Measurements from ENCODE around the gene FAF2.
"Not testable (repeated sequence)": the region's sequence is repeated elsewhere in the genome, so short reads cannot be mapped to it uniquely, and the experiment has no call there.

Gene FAF2

DNA sequence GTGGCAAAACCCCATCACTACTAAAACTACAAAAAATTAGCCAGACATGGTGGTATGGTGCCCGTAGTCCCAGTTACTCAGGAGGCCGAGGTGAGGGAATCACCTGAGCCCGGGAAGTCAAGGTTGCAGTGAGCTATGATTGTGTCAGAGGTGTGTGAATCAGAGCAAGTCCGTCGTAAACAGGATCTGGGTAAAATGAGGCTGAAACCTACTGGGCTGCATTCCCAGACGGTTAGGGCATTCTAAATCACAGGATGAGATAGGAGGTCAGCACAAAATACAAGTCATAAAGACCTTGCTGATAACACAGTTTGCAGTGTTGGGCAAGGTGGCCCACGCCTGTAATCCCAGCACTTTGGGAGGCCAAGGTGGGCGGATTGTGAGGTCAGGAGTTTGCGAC is 29.9 kb upstream of the FAF2 start:
- no peak for DNase-seq (ENCODE audit: low read depth)

DNA sequence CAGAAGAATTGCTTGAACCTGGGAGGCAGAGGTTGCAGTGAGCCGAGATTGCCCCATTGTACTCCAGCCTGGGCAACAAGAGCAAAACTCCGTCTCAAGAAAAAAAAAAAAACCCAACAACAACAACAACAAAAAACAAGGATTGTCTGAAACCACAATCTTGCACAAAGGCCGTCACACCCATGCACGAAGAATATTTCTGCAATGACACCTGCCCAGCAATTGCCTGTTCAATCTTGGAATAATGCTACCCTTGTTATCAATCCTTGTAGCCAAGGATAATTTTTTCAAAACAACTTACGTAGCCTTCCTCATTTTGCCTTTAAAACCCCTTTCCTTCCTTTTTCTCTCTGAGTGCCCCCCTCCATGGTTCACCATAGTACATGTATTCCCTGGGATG is 28.1 kb upstream of the FAF2 start:
- no peak for DNase-seq (ENCODE audit: low read depth)

DNA sequence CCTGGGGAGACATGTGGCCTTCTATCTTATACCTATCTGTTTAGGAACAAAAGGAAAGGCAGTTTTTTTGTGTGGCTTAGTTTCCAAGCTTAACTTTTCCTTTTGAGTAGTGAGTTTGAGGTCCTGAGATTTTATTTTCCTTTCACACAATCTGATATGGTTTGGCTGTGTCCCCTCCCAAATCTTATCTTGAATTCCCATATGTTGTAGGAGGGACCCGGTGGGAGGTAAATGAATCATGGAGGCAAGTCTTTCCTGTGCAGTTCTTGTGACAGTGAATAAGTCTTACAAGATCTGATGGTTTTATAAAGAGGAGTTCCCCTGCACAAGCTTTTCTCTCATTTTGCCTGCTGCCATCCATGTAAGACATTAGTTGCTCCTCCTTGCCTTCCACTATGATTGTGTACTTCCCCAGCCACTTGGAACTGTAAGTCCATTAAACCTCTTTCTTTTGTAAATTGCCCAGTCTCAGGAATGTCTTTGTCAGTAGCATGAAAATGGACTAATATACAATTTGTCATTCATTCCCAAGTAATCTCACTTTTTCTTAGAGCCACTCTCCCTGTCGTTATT is 27.1 kb upstream of the FAF2 start:
- no peak for DNase-seq (ENCODE audit: low read depth)

DNA sequence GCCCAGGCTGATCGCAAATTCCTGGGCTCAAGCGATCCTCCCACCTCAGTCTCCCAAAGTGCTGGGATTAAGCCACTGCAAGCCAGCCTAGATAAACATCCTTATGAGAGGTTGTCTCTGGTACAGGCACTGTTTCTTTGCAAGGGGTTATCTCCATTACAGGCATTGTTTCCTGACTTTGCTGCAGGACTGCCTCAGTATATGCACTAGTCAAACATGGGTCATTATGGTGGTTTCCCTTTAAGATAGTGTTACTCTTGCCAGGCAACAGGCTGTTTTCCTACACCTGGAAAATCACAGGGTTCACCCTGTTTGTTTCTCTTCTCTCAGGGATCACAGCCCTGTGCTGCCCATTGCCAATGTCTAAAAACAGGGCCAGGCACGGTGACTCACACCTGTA is 24.0 kb upstream of the FAF2 start:
- DNase-seq (ENCODE audit: low read depth), result no peak

DNA sequence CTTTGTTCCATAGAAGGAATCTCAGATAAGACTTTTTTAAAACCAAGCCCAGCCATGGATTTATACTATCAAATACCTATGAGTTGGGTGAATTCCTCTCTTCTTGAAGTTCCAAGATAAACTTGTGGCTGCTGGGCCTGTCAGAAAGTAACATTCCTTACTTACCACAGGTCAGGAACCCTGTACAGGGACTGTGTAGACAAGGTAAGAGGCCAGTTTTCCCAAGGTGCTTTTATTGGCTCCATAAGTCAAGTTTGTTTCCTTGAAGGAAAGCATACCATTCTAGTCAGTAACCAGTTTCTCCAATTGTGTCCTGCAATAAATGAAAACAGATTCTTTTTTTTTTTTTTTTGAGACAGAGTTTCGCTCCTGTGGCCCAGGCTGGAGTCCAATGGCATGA is 23.0 kb upstream of the FAF2 start:
- no peak for DNase-seq (ENCODE audit: low read depth)

DNA sequence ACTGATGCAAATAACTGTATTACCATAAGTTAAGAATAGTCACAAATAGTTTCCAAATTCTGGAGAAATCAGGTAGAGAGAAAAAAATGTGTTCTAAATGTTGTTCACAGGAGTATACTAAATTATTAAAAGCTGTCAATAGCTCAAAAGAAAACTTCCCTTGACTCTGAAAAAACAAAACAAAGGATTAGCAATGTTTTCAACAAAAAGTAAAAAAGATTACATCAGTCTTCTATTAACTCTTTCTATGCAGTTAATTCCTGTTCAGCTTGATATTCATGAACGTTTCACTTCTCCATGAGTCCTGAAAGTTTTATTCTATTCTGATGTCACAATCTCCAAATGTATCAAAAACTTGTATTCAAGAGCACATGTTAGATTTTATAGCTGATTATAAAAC is 22.4 kb upstream of the FAF2 start:
- no peak for DNase-seq (ENCODE audit: low read depth)

DNA sequence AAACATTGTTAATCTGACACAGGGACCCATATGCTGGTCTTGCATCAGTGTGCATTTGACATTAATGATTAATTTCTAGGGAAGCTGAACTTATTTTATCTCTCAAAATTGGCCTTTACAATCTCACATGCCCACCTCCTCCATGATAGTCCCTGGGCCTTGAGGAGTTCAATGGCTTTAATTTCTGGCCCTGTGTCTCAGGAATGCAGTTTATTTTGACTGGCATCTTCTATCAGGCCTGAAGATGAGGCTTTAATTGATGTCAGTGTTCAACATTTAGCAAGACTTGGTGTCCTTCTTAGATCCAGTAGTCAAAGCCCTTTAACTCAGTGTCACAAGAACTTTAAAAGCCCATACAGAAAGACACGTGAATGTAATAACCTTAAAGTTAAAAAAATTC is 21.3 kb upstream of the FAF2 start:
- DNase-seq (ENCODE audit: low read depth), result no peak

DNA sequence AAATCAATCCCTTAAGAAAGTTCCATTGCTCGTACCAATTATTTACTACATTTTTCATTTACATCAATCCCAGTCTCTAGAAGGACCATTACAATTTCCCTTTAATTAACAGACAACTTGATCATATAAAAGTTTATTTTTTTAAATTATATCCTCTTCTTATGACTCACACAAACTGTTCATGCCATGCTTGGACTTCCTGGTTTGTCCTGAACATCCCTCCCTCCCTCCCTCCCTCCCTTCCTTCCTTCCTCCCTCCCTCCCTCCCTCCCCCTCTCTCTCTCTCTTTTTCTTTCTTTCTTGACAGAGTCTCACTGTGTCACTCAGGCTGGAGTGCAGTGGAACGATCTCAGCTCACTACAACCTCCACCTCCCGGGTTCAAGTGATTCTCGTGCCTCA is 20.2 kb upstream of the FAF2 start:
- no peak for DNase-seq (ENCODE audit: low read depth)

DNA sequence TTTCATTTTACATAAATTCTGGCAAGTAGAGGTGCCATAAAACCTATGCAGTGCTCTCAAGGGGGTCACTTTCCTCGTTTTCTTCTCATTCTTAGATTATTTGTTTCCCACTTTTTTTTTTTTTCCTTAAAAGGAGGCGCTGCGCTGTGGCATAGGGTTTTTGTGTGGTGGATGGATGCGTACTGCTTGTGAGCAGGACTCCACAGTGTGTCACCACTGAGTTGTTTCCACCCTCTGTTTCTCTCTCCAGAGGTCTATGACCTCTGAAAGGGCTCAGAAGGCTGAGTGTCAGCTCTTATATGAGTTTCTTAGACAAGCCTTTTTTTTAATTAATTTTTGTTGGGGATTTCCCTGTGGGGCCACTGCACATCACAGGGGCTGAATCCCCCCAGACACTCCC is 18.2 kb upstream of the FAF2 start:
- DNase-seq (ENCODE audit: low read depth), result no peak

DNA sequence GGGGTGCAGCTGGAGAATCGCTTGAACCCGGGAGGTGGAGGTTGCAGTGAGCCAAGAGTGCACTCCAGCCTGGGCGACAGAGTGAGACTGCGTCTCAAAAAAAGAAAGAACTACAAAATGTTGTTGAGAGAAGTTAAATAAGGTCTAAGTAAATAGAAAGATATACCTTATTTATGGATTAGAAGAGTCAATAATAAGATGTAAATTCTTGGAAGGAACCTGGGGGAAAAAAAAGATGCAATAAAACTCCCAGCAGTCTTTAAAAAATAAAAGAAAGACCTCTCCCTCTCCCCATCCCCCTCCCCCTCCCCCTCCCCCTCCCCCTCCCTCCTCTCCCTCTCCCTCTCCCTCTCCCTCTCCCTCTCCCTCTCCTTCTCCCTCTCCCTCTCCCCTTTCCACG is 15.5 kb upstream of the FAF2 start:
- DNase-seq (ENCODE audit: low read depth), result no peak

DNA sequence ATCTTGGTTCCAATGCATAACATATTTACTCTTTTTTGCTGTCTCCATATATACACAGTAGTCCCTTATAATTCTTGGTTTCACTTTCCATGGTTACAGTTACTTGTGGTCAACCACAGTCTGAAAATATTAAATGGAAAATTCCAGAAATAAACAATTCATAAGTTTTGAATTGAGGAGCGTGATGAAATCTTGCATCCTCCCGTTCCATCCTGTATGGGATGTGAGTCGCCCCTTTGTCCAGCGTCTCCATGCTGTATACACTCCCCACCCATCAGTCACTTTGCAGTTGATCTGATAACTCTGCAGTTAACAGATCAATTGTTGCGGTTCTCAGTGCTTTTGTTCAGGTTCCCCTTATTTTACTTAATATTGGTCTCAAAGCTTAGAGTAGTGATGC is 11.5 kb upstream of the FAF2 start:
- DNase-seq (ENCODE audit: low read depth), result no peak

DNA sequence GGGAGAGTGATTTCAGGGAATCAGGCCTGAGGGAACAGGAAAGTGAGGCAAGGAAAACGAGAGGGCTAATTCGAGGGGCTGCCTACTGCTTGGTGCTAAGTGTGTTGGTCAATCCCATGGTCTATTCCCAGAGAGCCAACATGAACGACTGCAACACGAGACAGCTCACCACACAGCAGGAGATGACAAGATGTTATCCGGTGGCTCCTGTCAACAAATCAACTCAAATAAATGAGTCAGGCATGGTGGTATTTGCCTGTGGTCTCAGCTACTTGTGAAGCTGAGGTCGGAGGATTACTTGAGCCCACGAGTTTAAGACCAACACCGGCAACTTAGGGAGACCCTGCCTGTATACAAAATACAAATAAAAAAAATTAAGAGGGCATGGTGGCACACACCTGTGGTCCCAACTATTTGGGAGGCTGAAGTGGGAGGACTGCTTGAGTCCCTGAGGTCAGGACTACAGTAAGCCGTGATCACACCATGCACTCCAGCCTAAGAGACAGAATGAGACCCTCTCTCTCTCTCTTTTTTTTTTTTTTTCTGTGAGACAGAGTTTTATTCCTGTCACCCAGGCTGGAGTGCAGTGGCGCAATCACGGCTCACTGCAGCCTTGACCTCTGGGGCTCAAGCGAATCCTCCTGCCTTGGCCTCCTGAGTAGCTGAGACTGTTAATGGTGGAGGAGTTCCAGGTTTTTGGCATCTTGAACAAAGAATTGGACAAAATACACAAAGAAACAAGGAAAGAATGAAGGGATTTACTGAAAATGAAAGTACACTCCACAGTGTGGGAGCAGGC is 9.0 kb upstream of the FAF2 start:
- DNase-seq (ENCODE audit: low read depth), result no peak

DNA sequence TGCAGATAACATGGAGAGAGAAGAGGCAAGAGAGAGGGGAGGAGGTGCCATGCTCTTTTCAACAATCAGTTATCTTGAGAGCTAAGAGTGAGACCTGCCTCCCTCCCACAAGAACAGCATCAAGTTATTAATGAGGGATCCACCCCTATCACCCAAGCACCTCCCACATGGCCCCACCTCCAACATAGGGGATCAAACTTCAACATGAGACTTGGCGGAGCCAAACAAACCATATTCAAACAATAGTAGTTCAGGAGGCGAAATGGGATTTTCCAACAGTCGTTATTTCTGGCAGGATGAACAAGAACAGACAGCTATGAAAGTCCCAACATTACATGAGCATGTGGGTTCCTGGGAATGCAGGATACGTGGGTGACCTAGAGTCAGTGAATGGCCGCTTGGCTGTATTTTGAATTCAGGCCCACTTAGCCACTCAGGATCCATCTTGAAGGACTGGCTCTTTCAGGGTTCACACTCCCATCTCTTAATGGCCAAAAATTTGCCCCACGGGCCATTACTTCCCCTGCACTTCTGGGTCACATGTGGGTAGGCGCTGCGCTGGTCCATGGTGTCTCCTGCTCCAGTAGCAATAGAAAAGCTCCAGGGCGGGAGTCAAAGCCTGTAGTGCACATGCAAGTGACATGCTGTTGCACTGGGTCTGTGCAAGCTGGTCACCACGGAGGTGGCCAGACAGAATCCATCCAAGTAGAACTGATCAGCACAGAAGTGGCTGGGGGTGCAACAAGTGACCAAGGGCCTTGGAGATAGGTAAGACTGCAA is 7.1 kb upstream of the FAF2 start:
- DNase-seq (ENCODE audit: low read depth), result no peak

DNA sequence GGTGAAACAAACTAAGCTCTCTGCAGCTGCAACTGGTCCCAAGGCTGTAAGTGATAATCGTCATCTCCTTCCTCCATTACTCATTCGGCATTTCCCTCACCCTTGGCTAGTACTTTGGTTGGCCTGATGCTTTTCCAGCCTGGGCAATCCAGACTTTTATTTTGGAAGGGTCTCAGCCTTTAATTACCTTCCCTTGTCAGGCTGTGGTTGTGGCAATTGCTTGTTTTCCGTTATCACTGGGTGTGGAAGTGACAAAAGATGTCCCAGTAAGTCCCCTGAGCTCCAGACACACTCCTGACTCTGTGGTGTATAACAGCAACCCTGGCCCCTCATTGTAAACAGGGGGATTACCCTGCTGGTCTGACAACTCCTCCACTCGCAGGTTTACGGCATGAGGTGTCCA is 6.3 kb upstream of the FAF2 start:
- DNase-seq (ENCODE audit: low read depth), result no peak

DNA sequence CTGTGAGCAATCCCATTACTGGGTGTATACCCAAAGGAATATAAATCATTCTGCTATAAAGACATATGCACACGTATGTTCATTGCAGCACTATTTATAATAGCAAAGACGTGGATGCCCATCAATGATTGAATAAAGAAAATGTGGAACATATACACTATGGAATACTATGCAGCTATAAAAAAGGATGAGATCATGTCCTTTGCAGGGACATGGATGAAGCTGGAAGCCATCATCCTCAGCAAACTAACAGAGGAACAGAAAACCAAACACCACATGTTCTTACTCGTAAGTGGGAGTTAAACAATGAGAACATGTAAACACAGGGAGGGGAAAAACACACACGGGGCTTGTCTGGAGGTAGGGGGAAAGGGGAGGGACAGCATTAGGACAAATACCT is 5.3 kb upstream of the FAF2 start:
- DNase-seq (ENCODE audit: low read depth), result not testable (repeated sequence)

DNA sequence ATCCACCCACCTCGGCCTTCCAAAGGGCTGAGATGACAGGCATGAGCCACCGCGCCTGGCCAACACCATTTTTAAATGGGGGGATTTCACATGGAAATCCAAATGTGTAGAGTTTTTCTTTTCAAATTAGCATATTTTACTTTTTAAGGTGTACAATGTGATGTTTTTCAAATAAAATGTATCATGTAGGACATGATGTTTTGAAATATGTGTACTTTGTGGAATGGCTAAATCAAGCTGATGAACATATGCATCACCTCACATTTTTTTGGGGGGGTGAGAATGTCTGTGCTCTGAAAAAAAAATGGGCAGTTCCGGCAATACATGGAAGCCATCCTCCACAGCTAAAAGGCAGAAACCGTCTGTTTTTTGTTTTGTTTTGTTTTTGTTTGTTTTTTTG is 3.4 kb upstream of the FAF2 start:
- no peak for DNase-seq (ENCODE audit: low read depth)

DNA sequence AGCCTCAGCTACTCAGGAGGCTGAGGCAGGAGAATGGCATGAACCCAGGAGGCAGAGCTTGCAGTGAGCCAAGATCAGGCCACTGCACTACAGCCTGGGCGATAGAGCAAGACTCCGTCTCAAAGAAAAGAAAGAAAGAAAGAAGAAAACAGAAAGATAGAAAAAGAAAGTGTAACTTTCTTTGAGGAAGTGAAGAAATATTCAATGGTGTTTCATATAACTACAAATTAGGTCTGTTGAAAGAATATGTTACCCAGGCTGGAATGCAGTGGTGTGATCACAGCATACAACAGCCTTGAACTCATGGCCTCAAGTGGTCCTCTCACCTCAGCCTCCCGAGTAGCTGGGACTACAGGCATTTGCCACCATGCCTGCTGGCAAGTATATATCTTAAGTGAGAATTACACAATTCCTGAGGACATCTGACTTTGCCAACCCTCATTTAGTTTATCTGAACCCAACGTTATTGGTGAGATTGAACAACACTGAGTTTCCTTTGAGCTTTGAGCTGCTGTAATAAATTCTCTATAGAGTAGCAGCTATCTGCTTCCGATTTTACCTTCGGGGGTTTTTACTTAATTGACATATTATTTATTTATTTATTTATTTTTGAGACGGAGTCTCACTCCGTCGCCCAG is 2.0 kb upstream of the FAF2 start:
- no peak for DNase-seq (ENCODE audit: low read depth)

DNA sequence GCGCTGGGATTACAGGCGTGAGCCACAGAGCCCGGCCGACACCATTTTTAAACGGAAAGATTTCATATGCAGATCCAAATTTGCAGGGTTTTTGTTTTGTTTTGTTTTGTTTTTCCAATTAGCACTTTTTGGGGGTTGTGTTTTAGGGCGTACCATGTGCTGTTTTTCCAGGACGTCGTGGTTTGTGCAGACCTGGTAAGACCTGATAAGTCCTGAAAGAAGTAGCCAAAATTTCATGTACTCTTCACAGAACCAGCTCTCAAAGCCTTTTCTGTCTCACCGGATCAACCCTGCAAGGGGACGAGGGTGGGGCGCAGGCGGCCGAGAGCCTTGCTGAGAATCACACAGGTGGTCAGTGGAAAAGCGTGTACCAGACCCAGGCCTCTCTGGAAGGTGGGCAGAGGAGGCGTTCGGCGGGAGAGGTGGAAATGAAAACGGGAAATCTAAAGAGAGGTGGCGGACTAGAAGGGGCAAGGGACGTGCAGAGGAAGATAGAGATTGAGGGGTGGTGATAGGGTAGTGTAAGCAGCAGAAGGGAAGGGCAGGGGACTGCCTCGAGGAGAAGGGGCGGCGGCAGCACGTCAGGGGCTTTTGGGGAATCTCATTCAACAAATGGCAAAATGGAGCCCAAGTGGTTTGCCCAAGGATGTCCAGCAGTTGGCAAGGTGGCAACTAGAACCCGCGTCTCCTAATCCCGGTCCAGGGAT is 1.1 kb upstream of the FAF2 start:
- peak; percentile 5 for DNase-seq (ENCODE audit: low read depth)

DNA sequence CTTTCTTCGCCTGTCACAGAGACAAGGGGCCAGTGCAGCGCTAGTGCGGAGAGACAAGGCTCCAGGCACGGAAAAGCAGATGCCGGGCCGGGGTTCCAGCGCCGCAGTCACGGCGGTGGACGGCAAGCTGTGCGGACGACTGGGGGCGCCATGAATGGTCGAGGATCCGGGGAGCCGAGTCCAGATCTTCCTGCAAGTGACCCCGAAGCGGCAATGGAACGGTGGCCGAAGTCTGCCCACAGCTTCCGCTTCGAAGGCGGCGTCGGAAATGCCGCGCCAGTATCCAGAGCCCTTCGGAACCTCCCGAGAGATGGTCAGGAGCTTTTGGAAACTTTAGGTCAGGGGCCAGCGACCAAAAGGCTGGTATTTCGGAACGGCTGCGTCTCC is 601 bp upstream of the FAF2 start:
- no peak for DNase-seq (ENCODE audit: low read depth)

DNA sequence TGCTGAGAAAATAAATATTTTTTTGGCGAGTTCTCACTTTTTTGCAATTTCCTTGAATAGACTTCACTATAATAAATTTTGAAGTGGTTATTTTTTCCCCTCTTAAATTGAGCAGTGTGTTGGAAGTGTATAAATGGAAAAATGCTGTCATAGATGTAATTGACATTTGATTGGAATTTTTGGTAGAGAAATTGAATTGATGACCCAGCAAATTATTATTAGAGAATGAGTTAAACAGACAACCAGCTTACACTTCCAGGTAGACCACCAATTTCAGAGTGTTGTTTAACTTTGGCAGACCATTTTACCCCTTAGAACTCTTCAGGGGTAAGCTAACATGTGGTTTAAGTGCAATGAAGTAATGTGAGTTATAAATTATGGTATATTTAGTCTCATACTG is 1.9 kb downstream of the FAF2 start:
- no peak for DNase-seq (ENCODE audit: low read depth)

DNA sequence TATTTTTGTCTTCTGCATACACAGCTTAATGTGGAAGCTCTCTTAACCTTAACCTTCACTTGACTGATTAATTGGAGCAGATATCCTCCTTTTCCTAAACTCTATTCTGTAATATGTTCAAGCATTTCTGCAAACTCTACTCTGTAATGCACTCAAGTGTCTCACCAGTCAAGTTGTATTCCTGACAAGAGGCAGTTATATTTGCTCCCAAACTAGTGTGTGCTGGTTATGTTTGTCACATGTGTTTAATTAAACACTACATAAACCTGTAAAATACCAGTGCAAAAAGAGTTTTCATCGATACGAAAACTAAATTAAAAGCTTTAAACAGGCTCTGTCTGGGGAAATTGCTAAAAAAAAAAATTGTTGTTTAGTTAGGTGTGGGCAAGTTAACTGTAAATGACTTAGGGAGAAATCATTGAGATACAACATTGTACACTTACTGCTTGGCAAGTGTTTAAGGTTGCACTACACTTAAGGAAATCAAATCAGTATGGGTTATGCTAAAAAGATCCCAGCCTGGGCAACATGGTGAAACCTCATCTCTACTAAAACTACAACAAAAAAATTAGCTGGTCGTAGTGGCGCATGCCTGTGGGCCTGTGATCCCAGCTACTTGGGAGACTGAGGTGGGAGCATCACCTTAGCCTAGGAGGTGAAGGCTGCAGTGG is 6.7 kb downstream of the FAF2 start:
- DNase-seq (ENCODE audit: low read depth), result no peak

Data from stimulated activated CD8-positive, alpha-beta memory T cell treated with anti-CD3 and anti-CD28 coated beads, Interleukin-15, amount 100 ng/mL, for 24 hours (primary cell).